BLaER1 (cell line): ENCODE results near the gene FAM177A1.

ENCODE experiments used
- H3K27ac ChIP-seq: shearing (Covaris generic); formaldehyde crosslinking; 2 replicates; pipeline ENCODE4 v1.8.1; 2022
- H3K27me3 ChIP-seq: shearing (Covaris generic); formaldehyde crosslinking; 2 replicates; pipeline ENCODE4 v1.8.1; 2022
- H3K36me3 ChIP-seq: shearing (Covaris generic); formaldehyde crosslinking; 2 replicates; pipeline ENCODE4 v1.8.1; 2022
- H3K4me1 ChIP-seq: shearing (Covaris generic); formaldehyde crosslinking; 2 replicates; pipeline ENCODE4 v1.8.1; 2022
- H3K4me2 ChIP-seq: shearing (Covaris generic); formaldehyde crosslinking; 2 replicates; pipeline ENCODE4 v1.8.1; 2022
- H3K4me3 ChIP-seq: shearing (Covaris generic); formaldehyde crosslinking; 2 replicates; pipeline ENCODE4 v1.8.1; 2022
- H3K9ac ChIP-seq: shearing (Covaris generic); formaldehyde crosslinking; 2 replicates; pipeline ENCODE4 v1.8.1; 2022
- H3K9me3 ChIP-seq: shearing (Covaris generic); formaldehyde crosslinking; 2 replicates; pipeline ENCODE4 v1.8.1; 2022
- H4K20me1 ChIP-seq: shearing (Covaris generic); formaldehyde crosslinking; 2 replicates; pipeline ENCODE4 v1.8.1; 2022
- Cebpa-rat ChIP-seq: shearing (Covaris generic); IDR thresholded peaks from 2 replicates; pipeline ENCODE4 v1.8.1; 2022

The FAM177A1 gene

DNA sequence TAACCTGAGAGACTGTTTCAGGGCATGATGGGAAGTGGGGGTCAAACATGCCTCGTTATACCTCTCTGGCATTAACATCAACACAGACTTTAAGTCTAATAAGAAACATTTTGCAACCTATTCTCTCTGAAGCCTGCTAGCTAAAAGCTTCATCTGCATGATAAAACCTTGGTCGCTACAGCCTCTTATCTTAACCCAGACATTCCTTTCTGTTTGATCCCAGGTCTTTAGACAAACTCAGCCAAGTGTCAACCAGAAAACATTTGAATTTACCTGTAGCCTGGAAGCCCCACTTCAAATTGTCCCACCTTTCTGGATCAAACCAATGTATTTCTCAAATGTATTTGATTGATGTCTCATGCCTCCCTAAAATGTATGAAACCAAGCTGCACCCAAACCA is 66.6 kb downstream of the FAM177A1 start:
- H3K4me2 ChIP-seq = no peak overlapping the region
- 0 out of 2 replicates have a peak overlapping the region, but pooled peaks have one; percentile 22 for H3K4me3 ChIP-seq
- H3K27ac ChIP-seq = no peak overlapping the region
- H3K4me1 ChIP-seq = no peaks in the 10 kb centered on the region
- no peak overlapping the region for H3K9ac ChIP-seq
- H3K27me3 ChIP-seq = no peaks in the 10 kb centered on the region
- H4K20me1 ChIP-seq = peaks cover 13% of the 10 kb centered on the region; the same call in 1 of the 2 replicates
- peaks cover 90% of the 10 kb centered on the region for H3K36me3 ChIP-seq
- peaks cover 36% of the 10 kb centered on the region for H3K9me3 ChIP-seq
- TF ChIP-seq Cebpa-rat = no peak

DNA sequence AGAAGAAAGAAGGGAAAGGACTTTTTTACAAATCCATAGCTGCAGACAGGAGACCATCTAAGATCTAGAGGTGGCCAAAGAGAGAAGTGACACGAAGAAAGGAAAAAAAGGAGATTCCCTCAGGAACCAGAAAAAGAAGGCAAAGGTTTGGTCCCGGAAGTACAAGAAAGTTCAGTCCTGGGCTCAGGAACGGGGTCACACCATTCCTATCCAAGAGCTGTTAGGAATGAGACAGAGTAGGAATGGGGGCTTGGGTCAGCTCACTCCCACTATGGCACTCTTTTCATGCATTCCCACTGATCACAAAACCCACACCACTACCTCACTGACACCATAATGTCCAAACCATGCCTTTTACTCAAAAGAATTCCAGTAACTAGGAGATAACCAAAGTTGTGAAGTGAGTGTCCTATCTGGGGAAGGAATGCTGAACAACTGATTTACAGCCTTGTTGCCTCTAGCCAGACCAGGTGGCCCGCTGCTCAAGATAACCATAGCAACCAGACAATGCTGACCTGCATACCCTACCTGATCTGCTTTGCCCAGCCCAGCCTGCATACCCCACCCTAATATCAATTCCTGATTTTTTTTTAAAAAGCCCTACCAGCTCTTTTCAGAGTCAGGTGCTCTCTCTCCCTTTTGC is 67.4 kb downstream of the FAM177A1 start:
- Histone ChIP-seq H3K27me3 (no peaks in the 10 kb centered on the region), H4K20me1 (peaks cover 13% of the 10 kb centered on the region; the same call in 1 of the 2 replicates), H3K9ac (no peak overlapping the region), H3K4me1 (peaks cover 2% of the 10 kb centered on the region; the same call in 1 of the 2 replicates), H3K4me3 (no peak overlapping the region), H3K9me3 (peaks cover 36% of the 10 kb centered on the region), H3K36me3 (peaks cover 87% of the 10 kb centered on the region), H3K4me2 (no peak overlapping the region), H3K27ac (no peak overlapping the region)
- no peak for TF ChIP-seq Cebpa-rat

DNA sequence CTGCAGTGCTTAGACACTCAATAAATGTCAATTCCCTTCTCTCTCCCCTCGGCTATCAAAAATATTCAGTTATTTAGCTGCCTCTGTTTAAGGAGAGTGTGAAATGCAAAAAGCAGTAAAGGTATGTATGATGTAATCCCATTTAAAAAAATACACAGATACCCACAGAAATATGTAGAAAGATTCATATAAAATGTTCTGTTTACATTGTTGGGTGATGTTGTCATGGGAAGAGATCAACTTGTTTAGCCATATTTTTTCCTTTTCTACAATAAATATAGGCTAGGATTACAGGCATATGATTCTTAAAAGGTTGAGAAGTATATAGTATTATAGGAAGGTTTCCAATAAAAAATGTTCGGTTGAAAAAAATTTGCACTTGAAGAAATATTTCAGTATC is 68.0 kb downstream of the FAM177A1 start:
- Histone ChIP-seq H3K9me3 (peaks cover 36% of the 10 kb centered on the region), H3K36me3 (peaks cover 81% of the 10 kb centered on the region), H3K4me1 (peaks cover 8% of the 10 kb centered on the region; the same call in 1 of the 2 replicates), H3K4me3 (no peak overlapping the region), H3K4me2 (no peak overlapping the region), H4K20me1 (peaks cover 13% of the 10 kb centered on the region; the same call in 1 of the 2 replicates), H3K27ac (no peak overlapping the region), H3K27me3 (no peaks in the 10 kb centered on the region), H3K9ac (no peak overlapping the region)
- TF ChIP-seq Cebpa-rat = no peak

DNA sequence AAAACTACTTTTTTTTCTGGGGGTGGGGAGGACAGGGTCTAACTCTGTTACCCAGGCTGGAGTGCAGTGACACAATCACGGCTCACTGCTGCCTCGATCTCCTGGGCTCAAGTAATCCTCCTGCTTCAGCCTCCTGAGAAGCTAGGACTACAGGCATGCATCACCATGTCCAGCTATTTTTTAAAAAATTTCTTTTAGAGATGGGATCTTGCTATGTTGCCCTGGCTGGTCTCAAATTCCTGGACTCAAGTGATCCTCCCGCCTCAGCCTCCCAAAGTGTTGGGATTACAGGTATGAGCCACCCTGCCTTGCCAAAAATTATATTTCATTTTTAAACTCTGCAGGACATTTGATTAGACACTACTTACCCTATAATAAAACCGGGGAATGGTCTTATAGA is 70.2 kb downstream of the FAM177A1 start:
- no peak for TF ChIP-seq Cebpa-rat
- H3K4me2 ChIP-seq = no peak overlapping the region
- peaks cover 73% of the 10 kb centered on the region for H3K36me3 ChIP-seq
- no peak overlapping the region for H3K9ac ChIP-seq
- H3K4me3 ChIP-seq = no peak overlapping the region
- peaks cover 13% of the 10 kb centered on the region; the same call in 1 of the 2 replicates for H4K20me1 ChIP-seq
- H3K27ac ChIP-seq = no peak overlapping the region
- H3K9me3 ChIP-seq = peaks cover 36% of the 10 kb centered on the region
- peaks cover 28% of the 10 kb centered on the region for H3K4me1 ChIP-seq
- H3K27me3 ChIP-seq = no peaks in the 10 kb centered on the region

DNA sequence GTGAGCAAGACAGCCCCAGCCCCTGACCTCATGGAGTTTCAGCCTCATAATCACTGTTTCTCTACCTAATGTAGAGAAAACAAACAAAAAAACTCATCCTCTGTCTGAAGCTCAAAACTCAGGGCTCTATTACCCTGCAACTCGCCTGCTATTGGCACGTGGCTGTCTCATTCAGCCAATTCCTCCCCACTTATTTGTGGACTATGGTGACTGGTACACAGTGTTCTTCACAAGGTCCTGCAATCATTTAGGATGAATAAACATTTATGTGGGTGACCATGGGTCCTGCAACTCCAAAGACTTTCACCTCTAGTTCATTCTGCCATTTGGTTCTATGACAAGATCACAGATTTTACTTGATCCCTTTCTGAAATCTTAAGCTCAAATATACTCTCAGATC is 71.0 kb downstream of the FAM177A1 start:
- no peak overlapping the region for H3K9ac ChIP-seq
- no peak overlapping the region for H3K4me3 ChIP-seq
- H3K27ac ChIP-seq = no peak overlapping the region
- no peak overlapping the region for H3K4me2 ChIP-seq
- peaks cover 28% of the 10 kb centered on the region for H3K9me3 ChIP-seq
- TF ChIP-seq Cebpa-rat = no peak
- H3K4me1 ChIP-seq = peaks cover 28% of the 10 kb centered on the region
- H3K36me3 ChIP-seq = peaks cover 64% of the 10 kb centered on the region
- peaks cover 13% of the 10 kb centered on the region; the same call in 1 of the 2 replicates for H4K20me1 ChIP-seq
- no peaks in the 10 kb centered on the region for H3K27me3 ChIP-seq

DNA sequence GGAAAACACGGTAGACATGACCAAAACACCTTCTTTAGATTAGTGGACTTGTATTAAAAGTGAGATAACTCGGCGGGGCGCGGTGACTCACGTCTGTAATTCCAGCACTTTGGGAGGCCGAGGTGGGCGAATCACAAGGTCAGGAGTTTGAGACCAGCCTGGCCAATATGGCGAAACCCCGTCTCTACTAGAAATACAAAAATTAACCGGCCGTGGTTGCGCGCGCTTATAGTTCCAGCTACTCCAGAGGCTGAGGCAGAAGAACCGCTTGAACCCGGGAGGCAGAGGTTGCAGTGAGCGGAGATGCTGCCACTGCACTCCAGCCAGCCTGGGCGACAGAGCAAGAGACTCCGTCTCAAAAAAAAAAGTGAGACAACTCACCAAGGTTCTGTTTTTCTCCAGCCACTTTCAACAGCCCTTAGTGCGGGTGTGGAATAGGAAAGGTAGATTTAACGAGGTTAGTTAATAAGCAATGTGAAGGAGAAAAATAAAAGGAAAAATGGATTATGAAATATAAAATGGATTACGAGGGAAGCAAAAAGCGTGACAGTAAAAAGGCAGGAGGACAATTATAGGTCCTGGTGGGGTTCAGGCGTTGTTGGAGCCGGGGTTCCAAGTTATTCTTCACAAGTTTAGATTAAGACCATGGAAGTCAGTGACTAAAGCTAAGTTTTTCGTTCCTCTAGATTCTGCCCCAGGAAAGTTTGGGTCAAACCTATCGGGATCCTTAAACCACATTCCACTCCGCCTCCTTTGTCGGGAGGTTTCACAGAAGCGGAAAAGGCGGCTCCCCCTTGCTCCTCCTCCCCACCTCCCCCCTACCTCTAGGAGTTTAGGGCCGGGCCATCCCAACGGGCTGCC is 75.2 kb downstream of the FAM177A1 start:
- Histone ChIP-seq H3K4me2 (peak overlapping the region; percentile 83), H4K20me1 (peaks cover 11% of the 10 kb centered on the region; the same call in 1 of the 2 replicates), H3K4me1 (peaks cover 59% of the 10 kb centered on the region), H3K9me3 (no peaks in the 10 kb centered on the region), H3K4me3 (peak overlapping the region; percentile 83), H3K27ac (peak overlapping the region; percentile 99), H3K27me3 (no peaks in the 10 kb centered on the region), H3K36me3 (peaks cover 24% of the 10 kb centered on the region), H3K9ac (peak overlapping the region; percentile 99)
- no peak for TF ChIP-seq Cebpa-rat

DNA sequence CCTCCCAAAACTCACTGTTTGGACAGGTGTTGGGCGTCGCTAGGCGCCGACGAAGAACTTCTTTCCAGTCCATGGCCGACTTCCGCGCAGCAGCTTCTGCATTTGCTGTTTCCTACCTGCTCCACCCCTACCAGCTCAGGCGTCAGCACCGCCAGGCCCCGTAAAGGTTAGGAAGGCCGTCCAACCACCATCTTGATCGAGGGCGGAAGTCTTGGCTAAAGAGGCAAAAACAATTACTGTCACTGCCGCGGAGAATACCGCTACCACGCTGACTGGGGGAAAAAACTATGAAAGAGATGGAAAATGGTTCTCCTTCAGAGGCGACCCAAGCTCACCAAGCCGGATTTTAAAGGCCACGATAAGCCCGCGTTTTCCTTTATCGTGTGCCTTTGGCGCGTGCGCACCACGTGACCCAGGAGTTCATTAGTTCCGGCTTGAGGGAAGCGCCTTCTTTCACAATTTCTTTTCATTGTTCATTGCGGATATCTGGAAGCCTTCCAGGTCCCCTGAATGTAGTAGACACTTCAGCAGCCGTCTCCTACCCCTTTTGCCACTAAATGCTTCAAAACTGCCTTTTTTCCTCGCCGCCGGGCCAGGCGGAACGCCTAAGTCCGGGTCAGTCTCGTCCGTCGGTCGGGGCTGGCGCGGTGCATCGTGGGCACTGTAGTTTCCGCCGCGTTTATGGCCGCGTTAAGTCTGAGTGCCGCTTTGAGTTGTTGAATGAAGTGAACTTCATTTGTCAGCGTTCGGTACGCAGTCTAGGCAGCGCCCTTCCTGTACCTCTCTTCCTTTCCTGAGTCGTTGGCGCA is 76.0 kb downstream of the FAM177A1 start, which contains the start of the genes PPP2R3C and PRORP:
TSS of gene PPP2R3C (minus strand) at position 104 of the 809 bp plus-strand sequence. CDS start at position 73, 31 bp downstream.
TSS of gene PRORP (plus strand) at position 666 of the 809 bp plus-strand sequence. CDS start 694 bp downstream, outside the sequence.
- Histone ChIP-seq H3K4me3 (peak within 1 kb of the TSS; percentile 83), H3K4me1 (peaks cover 65% of the 10 kb centered on the region), H3K4me2 (peak within 1 kb of the TSS; percentile 83), H3K9ac (peak within 1 kb of the TSS; percentile 99), H3K9me3 (no peaks in the 10 kb centered on the region), H3K27me3 (no peaks in the 10 kb centered on the region), H4K20me1 (peaks cover 2% of the 10 kb centered on the region; the same call in 1 of the 2 replicates), H3K27ac (peak within 1 kb of the TSS; percentile 99), H3K36me3 (peaks cover 21% of the 10 kb centered on the region)
- no peak for TF ChIP-seq Cebpa-rat

DNA sequence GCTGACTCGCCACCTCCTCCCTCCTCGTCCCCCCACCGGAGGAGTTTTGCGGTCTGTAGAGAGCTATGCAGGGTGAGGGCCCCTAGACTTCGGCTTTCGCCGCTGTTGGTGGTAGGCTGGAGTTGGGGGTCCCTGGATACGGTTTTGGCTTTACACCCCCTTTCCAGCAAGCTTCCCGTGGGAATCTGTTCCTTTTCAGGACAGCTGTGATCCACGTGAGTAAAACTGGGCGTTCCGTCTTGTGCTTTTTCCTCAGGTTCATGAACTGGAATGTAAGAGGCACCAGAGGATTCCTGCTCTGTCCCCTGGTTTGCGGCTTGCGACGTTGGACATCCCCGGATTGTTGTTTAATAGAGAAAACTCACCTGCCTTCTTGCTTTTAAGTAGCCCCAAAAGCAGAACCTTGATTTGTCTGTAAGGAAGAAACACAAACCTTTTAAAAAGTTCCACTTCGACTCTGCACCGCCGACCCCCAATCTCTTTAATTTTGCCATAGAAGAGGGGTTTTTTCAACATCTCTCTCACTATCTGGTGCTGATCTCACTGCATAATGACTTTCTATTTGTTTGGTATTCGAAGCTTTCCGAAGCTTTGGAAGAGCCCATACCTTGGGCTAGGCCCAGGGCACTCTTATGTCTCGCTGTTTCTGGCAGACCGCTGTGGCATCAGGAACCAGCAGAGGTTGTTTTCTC is 76.8 kb downstream of the FAM177A1 start:
- Histone ChIP-seq H3K9me3 (no peaks in the 10 kb centered on the region), H3K27ac (peak overlapping the region; percentile 99), H3K27me3 (no peaks in the 10 kb centered on the region), H3K4me1 (peaks cover 65% of the 10 kb centered on the region), H3K4me3 (peak overlapping the region; percentile 83), H3K9ac (peak overlapping the region; percentile 99), H3K36me3 (peaks cover 25% of the 10 kb centered on the region), H4K20me1 (no peaks in the 10 kb centered on the region; the same call in 1 of the 2 replicates), H3K4me2 (peak overlapping the region; percentile 83)
- no peak for TF ChIP-seq Cebpa-rat

DNA sequence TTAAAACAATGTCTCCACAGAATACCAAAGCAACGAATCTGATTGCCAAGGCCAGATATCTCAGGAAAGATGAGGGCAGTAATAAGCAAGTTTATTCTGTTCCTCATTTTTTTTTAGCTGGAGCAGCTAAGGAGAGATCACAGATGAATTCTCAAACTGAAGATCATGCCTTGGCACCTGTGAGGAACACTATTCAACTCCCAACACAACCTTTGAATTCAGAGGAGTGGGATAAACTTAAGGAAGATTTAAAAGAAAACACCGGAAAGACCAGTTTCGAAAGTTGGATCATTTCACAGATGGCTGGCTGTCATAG is 77.3 kb downstream of the FAM177A1 start:
- H3K9ac ChIP-seq = peak overlapping the region; percentile 99
- no peak for TF ChIP-seq Cebpa-rat
- peak overlapping the region; percentile 99 for H3K27ac ChIP-seq
- H3K4me1 ChIP-seq = peaks cover 64% of the 10 kb centered on the region
- no peaks in the 10 kb centered on the region for H3K27me3 ChIP-seq
- no peaks in the 10 kb centered on the region; the same call in 1 of the 2 replicates for H4K20me1 ChIP-seq
- no peaks in the 10 kb centered on the region for H3K9me3 ChIP-seq
- peaks cover 28% of the 10 kb centered on the region for H3K36me3 ChIP-seq
- H3K4me2 ChIP-seq = peak overlapping the region; percentile 83
- H3K4me3 ChIP-seq = peak overlapping the region; percentile 83
